GM12878 (cell line): Measurements from ENCODE around the gene CAMKMT. TPM values are rescaled to one million over a fixed set of nuclear protein-coding genes. Genes with fewer than 3 reads are reported as not detected.

Experiments
- ATAC-seq: fragments of 200-7000 bp; cut with Tn5 transposase; 3 replicates; pipeline ENCODE4 v1.9.1; 2020; ENCODE audit warnings: mild to moderate bottlenecking, moderate library complexity
- BruUV-seq: library from RNA; stranded (reverse); fragments of 400-500 nt; replicated peaks from 2 replicates; lab custom pipeline; 2021; lab: Mats Ljungman, UMichigan
- CTCF ChIA-PET: fragments of 300-600 bp; sonication (Branson Sonifier 250); formaldehyde crosslinking; extraction: SDS; loops from one replicate; lab custom pipeline; 2021; ENCODE audit warnings: inconsistent platforms; lab: Yijun Ruan, JAX
- POLR2A ChIA-PET: fragments of 350-600 bp; formaldehyde crosslinking; extraction: SDS; loops from one replicate; lab custom pipeline; 2021; ENCODE audit warnings: inconsistent platforms; lab: Charles Lee
- RAD21 ChIA-PET: fragments of 300-600 bp; sonication (Branson Sonifier 250); formaldehyde crosslinking; loops from one replicate; lab custom pipeline; 2023; ENCODE audit warnings: antibody characterized with exemption; ENCODE audit not compliant: unreplicated experiment; lab: Charles Lee
- SMC1A ChIA-PET: fragments of 300-600 bp; sonication (Branson Sonifier 250); formaldehyde crosslinking; loops from one replicate; lab custom pipeline; 2023; ENCODE audit not compliant: unreplicated experiment, uncharacterized antibody; lab: Charles Lee
- DNase-seq: peaks from one replicate; pipeline ENCODE4 v3.0.0-alpha.2; 2011; ENCODE audit warnings: low read depth, low spot score
- FAIRE-seq: peaks from 3 replicates; lab custom pipeline; 2011; peaks lifted over from hg19 to GRCh38; lab: Jason Lieb, UNC
- H2AFZ ChIP-seq: 2 replicates; pipeline ENCODE4 v1.6.0; 2011; ENCODE audit warnings: low read depth, low read length, control low read depth; ENCODE audit not compliant: control insufficient read depth
- H3K27ac ChIP-seq: 2 replicates; pipeline ENCODE4 v1.5.1; 2011; ENCODE audit warnings: control low read depth; ENCODE audit not compliant: control insufficient read depth, insufficient read depth
- H3K27me3 ChIP-seq, 2 experiments: replicated peaks in 1 of 2; 2 replicates each; pipeline versions ENCODE4 v1.6.0 to v1.6.1; 2011; ENCODE audit warnings: low read length in 1 of 2; ENCODE audit not compliant: control insufficient read depth in 2 of 2, insufficient read depth in 2 of 2
- H3K36me3 ChIP-seq, 2 experiments: 2 replicates each; pipeline ENCODE4 v1.5.1; 2011; ENCODE audit warnings: low read length in 1 of 2; ENCODE audit not compliant: control insufficient read depth in 2 of 2, insufficient read depth in 2 of 2
- H3K4me1 ChIP-seq: 2 replicates; pipeline ENCODE4 v1.6.1; 2011; ENCODE audit warnings: mild to moderate bottlenecking, low read length, moderate library complexity, mixed read lengths; ENCODE audit not compliant: control insufficient read depth, insufficient read depth
- H3K4me2 ChIP-seq: 2 replicates; pipeline ENCODE4 v1.6.0; 2011; ENCODE audit warnings: control low read depth; ENCODE audit not compliant: control insufficient read depth, insufficient read depth
- H3K4me3 ChIP-seq: fragments of 200-600 bp; sonication (generic); 2 replicates; pipeline ENCODE4 v1.5.1; 2016
- H3K79me2 ChIP-seq: 2 replicates; pipeline ENCODE4 v1.6.0; 2011; ENCODE audit warnings: low read length; ENCODE audit not compliant: control insufficient read depth, insufficient read depth
- H3K9ac ChIP-seq: 2 replicates; pipeline ENCODE4 v1.8.0; 2011; ENCODE audit warnings: low read length, control low read depth, mixed read lengths; ENCODE audit not compliant: control insufficient read depth, insufficient read depth
- H3K9me3 ChIP-seq: replicated peaks from 3 replicates; pipeline ENCODE4 v1.5.1; 2011; ENCODE audit warnings: mild to moderate bottlenecking, low read length; ENCODE audit not compliant: control insufficient read depth, insufficient read depth
- H4K20me1 ChIP-seq: 2 replicates; pipeline ENCODE4 v1.6.0; 2011; ENCODE audit not compliant: control insufficient read depth, insufficient read depth
- EP300 ChIP-seq, 2 experiments: fragments of 150-350 bp in 1 of 2; IDR thresholded peaks; 2 replicates each; pipeline ENCODE4 v1.6.1; 2011 to 2012; ENCODE audit warnings: low read depth in 2 of 2, low read length in 2 of 2, borderline replicate concordance in 1 of 2, improper control_type of control experiment in 1 of 2, inconsistent platforms in 1 of 2; ENCODE audit not compliant: control insufficient read depth in 1 of 2
- ETV6 ChIP-seq, 2 experiments: fragments of 450-650 bp in 1 of 2; IDR thresholded peaks in 1 of 2; conservative IDR thresholded peaks in 1 of 2; 2 replicates each; pipeline ENCODE4 v1.6.1; 2014; ENCODE audit warnings: antibody characterized with exemption in 1 of 2, borderline replicate concordance in 1 of 2, low read depth in 1 of 2, mild to moderate bottlenecking in 1 of 2, moderate library complexity in 1 of 2
- NR2C1 ChIP-seq: fragments of 450-650 bp; IDR thresholded peaks from 2 replicates; pipeline ENCODE4 v1.6.1; 2017; ENCODE audit warnings: antibody characterized with exemption, mild to moderate bottlenecking, moderate library complexity
- RAD51 ChIP-seq: fragments of 450-650 bp; IDR thresholded peaks from 2 replicates; pipeline ENCODE4 v1.6.1; 2016; ENCODE audit warnings: moderate library complexity, mild to moderate bottlenecking, inconsistent platforms
- RFX5 ChIP-seq: IDR thresholded peaks from 2 replicates; pipeline ENCODE4 v1.6.1; 2011; ENCODE audit warnings: low read depth, low read length, improper control_type of control experiment
- SMAD1 ChIP-seq: fragments of 450-650 bp; IDR thresholded peaks from 2 replicates; pipeline ENCODE4 v1.6.1; 2018; ENCODE audit warnings: mild to moderate bottlenecking, low read depth; ENCODE audit not compliant: partially characterized antibody
- USF1 ChIP-seq: IDR thresholded peaks from 2 replicates; pipeline ENCODE4 v1.6.1; 2011; ENCODE audit warnings: borderline replicate concordance, low read depth, mild to moderate bottlenecking, moderate library complexity, mixed read lengths, low read length; ENCODE audit not compliant: insufficient read depth; ENCODE audit errors: extremely low read length
- ZBTB11 ChIP-seq: fragments of 450-650 bp; formaldehyde crosslinking; IDR thresholded peaks from 2 replicates; pipeline ENCODE4 v1.5.0; 2022; ENCODE audit warnings: mild to moderate bottlenecking, missing genetic modification characterization
- WGBS: methylation state at CpG from one replicate; pipeline ENCODE4 v1.1.6; 2016; ENCODE audit warnings: low lambda C conversion rate; ENCODE audit not compliant: insufficient replicate concordance, insufficient coverage; ENCODE audit errors: missing lambda C conversion rate; 5-methylcytosine and 5-hydroxymethylcytosine counted together
- in situ Hi-C: fragments of 300-500 bp; cut with MboI; formaldehyde crosslinking; loops from 9 replicates; pipeline ENCODE4 v1.14.3; 2018; ENCODE audit warnings: mixed read lengths
- intact Hi-C: fragments of 100-400 bp; cut with micrococcal nuclease; formaldehyde crosslinking; loops from one replicate; pipeline ENCODE4 v1.14.2; 2022; ENCODE audit not compliant: unreplicated experiment
- polyA plus RNA-seq, 11 experiments: library from polyadenylated mRNA; depleted of rRNA in 4 of 11; unstranded in 6 of 11; stranded (reverse) in 5 of 11; fragments of >200 nt; fragmentation: Nextera tagmentation in 4 of 11; fragmentation: Illumina TruSeq in 1 of 11; extraction: Ambion mirVana in 4 of 11; extraction: Trizol in 1 of 11; gene quantifications; 1 replicate in 1 of 11; 2 replicates in 10 of 11; pipeline versions ENCODE4 v1.2.1 to v1.2.3, GENCODE V29; 2011 to 2016; ENCODE audit warnings: inconsistent platforms in 2 of 11, missing spikeins in 2 of 11, low read depth in 1 of 11
- total RNA-seq, 4 experiments: library from RNA; depleted of rRNA in 3 of 4; stranded (reverse); fragments of >200 nt in 3 of 4; fragmentation: Illumina TruSeq in 1 of 4; extraction: Trizol in 1 of 4; gene quantifications; 2 replicates each; pipeline versions ENCODE4 v1.2.1 to v1.2.3, GENCODE V29; 2013 to 2021
- TF ChIP-seq, protein P1 (sequence below): fragments of 150-350 bp; IDR thresholded peaks from 2 replicates; pipeline ENCODE4 v1.6.1; 2014; ENCODE audit warnings: mild to moderate bottlenecking, low read depth, low read length
- TF ChIP-seq, protein P2 (sequence below): IDR thresholded peaks from 2 replicates; pipeline ENCODE4 v1.6.1; 2012; ENCODE audit warnings: low read length, inconsistent platforms

The CAMKMT gene
- total and polyA plus RNA-seq, 10 of the 15 experiments (the other 5 are each of a cell fraction or from before 2014, with no cell fraction given), result 2.7 to 16.0 (median 11.8) TPM

GRCh38 chr2:44691174-44691785 is 329.5 kb downstream of the CAMKMT start:
- intact Hi-C loops, result no loop called here
- ChIA-PET CTCF (interaction anchor here (1.2 to 1.3 kb wide), 2 partner anchors 23 to 290 kb away, joined by 3 read pairs; no protein-coding TSS in a partner anchor), RAD21 (no interaction called here), POLR2A (no interaction called here), SMC1A (interaction anchor here (0.6 to 1.7 kb wide), 3 partner anchors 50 to 129 kb away, joined by 3 to 4 read pairs (median 4); no protein-coding TSS in a partner anchor)
- no TSS peak for BruUV-seq
- in situ Hi-C loops, result no loop called here
- H4K20me1 ChIP-seq, result no peaks in the 10 kb centered on the region
- no peak overlapping the region for H3K4me2 ChIP-seq
- no peaks in the 10 kb centered on the region for H3K79me2 ChIP-seq
- H3K27me3 ChIP-seq, result no peaks in the 10 kb centered on the region
- no peak overlapping the region for H2AFZ ChIP-seq
- H3K36me3 ChIP-seq, result no peaks in the 10 kb centered on the region
- WGBS, result 95% methylated on average over 10 of the region's 10 CpGs
- H3K9me3 ChIP-seq, result no peaks in the 10 kb centered on the region
- H3K27ac ChIP-seq, result no peak overlapping the region
- FAIRE-seq (no peak), DNase-seq (no peak), ATAC-seq (no peak)
- no peak overlapping the region for H3K9ac ChIP-seq
- no peak overlapping the region for H3K4me3 ChIP-seq
- no peaks in the 10 kb centered on the region for H3K4me1 ChIP-seq
- TF ChIP-seq ZBTB11 (no peak), RFX5 (no peak), SMAD1 (no peak), RAD51 (no peak), ETV6 (conservative IDR thresholded peaks at IDR 0.05 in 1 of 2, IDR thresholded peaks at IDR 0.05 in 1 of 2; ENCODE audit: borderline replicate concordance in 1 of 2, low read depth in 1 of 2) (no peak), USF1 (no peak), EP300 (IDR thresholded peaks at IDR 0.05; ENCODE audit: borderline replicate concordance in 1 of 2, control insufficient read depth in 1 of 2, low read depth in 2 of 2, low read length in 2 of 2) (no peak), NR2C1 (no peak)
- TF ChIP-seq, protein P1, sequence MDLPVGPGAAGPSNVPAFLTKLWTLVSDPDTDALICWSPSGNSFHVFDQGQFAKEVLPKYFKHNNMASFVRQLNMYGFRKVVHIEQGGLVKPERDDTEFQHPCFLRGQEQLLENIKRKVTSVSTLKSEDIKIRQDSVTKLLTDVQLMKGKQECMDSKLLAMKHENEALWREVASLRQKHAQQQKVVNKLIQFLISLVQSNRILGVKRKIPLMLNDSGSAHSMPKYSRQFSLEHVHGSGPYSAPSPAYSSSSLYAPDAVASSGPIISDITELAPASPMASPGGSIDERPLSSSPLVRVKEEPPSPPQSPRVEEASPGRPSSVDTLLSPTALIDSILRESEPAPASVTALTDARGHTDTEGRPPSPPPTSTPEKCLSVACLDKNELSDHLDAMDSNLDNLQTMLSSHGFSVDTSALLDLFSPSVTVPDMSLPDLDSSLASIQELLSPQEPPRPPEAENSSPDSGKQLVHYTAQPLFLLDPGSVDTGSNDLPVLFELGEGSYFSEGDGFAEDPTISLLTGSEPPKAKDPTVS, result no peak
- TF ChIP-seq, protein P2, sequence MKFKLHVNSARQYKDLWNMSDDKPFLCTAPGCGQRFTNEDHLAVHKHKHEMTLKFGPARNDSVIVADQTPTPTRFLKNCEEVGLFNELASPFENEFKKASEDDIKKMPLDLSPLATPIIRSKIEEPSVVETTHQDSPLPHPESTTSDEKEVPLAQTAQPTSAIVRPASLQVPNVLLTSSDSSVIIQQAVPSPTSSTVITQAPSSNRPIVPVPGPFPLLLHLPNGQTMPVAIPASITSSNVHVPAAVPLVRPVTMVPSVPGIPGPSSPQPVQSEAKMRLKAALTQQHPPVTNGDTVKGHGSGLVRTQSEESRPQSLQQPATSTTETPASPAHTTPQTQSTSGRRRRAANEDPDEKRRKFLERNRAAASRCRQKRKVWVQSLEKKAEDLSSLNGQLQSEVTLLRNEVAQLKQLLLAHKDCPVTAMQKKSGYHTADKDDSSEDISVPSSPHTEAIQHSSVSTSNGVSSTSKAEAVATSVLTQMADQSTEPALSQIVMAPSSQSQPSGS, result no peak
